ENCODE results near the gene BLVRB.

Gene BLVRB

DNA sequence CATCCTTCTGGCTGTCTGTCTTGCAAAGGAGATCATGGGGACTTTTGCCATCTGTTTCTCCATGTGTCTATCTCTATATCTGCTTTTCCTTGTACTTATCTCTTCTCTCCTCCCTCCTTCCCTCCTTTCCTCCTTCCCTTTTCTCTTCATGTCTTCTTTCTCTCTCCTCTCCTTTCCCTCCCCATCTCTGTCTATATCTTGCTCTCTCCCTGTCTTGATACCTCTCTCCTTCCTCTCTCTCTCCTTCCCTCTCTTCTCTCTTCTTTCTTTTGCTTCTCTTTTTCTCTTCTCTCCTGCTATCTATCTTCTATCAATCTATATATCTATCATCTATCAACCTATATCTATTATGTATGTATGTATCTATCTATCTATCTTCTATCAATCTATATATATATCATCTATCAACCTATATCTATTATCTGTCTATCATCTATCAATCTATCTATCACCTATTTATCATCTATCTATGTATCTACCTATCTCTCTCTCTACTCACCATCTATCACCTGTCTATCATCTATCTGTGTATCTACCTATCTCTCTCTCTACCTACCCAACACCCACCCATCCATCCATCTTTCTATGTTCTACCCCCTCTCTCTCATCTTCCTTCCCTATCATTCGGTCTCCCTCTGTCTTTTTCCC lies 28.8 kb upstream of the BLVRB start:
- Histone ChIP-seq H3K27ac (no peak overlapping the region), H3K4me3 (IDR thresholded peaks at IDR 0.05; ENCODE audit: insufficient read depth, low read depth, low read length) (no peak overlapping the region), H3K36me3 (ENCODE audit: insufficient read depth) (no peaks in the 10 kb centered on the region), H3K79me2 (ENCODE audit: insufficient read depth, low read depth) (no peaks in the 10 kb centered on the region), H3K4me1 (ENCODE audit: low read depth, poor library complexity, severe bottlenecking) (no peaks in the 10 kb centered on the region), H3K27me3 (ENCODE audit: insufficient read depth, low read depth) (peaks cover 16% of the 10 kb centered on the region), H3K9ac (no peak overlapping the region), H2AFZ (ENCODE audit: low read depth) (no peak overlapping the region), H4K20me1 (ENCODE audit: insufficient read depth) (no peaks in the 10 kb centered on the region), H3K4me2 (no peak overlapping the region)
- TF ChIP-seq, protein P1, sequence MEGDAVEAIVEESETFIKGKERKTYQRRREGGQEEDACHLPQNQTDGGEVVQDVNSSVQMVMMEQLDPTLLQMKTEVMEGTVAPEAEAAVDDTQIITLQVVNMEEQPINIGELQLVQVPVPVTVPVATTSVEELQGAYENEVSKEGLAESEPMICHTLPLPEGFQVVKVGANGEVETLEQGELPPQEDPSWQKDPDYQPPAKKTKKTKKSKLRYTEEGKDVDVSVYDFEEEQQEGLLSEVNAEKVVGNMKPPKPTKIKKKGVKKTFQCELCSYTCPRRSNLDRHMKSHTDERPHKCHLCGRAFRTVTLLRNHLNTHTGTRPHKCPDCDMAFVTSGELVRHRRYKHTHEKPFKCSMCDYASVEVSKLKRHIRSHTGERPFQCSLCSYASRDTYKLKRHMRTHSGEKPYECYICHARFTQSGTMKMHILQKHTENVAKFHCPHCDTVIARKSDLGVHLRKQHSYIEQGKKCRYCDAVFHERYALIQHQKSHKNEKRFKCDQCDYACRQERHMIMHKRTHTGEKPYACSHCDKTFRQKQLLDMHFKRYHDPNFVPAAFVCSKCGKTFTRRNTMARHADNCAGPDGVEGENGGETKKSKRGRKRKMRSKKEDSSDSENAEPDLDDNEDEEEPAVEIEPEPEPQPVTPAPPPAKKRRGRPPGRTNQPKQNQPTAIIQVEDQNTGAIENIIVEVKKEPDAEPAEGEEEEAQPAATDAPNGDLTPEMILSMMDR (conservative IDR thresholded peaks at IDR 0.05; ENCODE audit: low read depth, low read length), result no peak

DNA sequence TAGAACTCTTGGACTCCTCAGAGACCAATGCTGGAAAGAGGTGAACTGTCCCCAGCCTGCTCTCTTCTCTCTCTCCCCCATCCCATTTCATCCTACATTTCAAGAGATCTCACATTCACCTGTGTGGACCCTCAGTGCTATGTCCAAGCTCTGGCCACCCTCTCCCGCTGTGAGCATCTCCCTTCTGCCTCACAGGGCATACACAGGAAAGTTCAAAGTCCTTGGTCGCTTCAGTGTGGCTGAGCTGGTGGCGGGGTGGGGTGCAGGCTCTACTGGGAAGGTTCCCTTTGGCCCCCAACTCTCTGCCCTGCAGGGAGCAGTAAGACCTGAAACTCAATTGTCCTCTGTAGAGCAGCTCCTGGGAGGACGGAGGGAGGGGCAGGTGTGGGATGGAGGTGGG lies 28.2 kb upstream of the BLVRB start:
- Histone ChIP-seq H3K27ac (no peak overlapping the region), H3K9ac (no peak overlapping the region), H3K4me2 (no peak overlapping the region), H3K36me3 (ENCODE audit: insufficient read depth) (no peaks in the 10 kb centered on the region), H3K79me2 (ENCODE audit: insufficient read depth, low read depth) (no peaks in the 10 kb centered on the region), H3K4me1 (ENCODE audit: low read depth, poor library complexity, severe bottlenecking) (no peaks in the 10 kb centered on the region), H3K4me3 (IDR thresholded peaks at IDR 0.05; ENCODE audit: insufficient read depth, low read depth, low read length) (no peak overlapping the region), H4K20me1 (ENCODE audit: insufficient read depth) (no peaks in the 10 kb centered on the region), H2AFZ (ENCODE audit: low read depth) (no peak overlapping the region), H3K27me3 (ENCODE audit: insufficient read depth, low read depth) (peaks cover 16% of the 10 kb centered on the region)
- TF ChIP-seq, protein P1 (conservative IDR thresholded peaks at IDR 0.05; ENCODE audit: low read depth, low read length), result no peak

DNA sequence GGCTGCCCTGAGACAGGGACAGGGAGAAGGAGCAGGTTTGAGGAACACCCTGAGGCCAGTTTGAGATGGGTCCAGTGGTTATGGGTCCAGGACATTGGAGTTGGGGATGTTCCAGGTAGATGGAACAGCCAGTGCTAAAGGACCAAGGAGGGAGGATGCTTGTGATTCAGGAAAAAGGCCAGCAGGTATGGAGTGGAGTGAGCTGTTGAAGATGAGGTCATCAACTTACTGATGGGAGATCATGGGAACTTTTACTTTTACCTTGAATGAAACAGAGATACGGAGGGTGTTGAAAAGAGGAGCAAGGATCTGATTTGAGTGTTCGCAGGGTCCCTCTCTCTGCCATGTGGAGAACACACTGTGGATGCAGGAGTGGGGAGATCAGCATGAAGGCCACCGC lies 26.7 kb upstream of the BLVRB start:
- TF ChIP-seq, protein P1 (conservative IDR thresholded peaks at IDR 0.05; ENCODE audit: low read depth, low read length), result no peak
- H3K4me3 ChIP-seq (IDR thresholded peaks at IDR 0.05; ENCODE audit: insufficient read depth, low read depth, low read length), result no peak overlapping the region

DNA sequence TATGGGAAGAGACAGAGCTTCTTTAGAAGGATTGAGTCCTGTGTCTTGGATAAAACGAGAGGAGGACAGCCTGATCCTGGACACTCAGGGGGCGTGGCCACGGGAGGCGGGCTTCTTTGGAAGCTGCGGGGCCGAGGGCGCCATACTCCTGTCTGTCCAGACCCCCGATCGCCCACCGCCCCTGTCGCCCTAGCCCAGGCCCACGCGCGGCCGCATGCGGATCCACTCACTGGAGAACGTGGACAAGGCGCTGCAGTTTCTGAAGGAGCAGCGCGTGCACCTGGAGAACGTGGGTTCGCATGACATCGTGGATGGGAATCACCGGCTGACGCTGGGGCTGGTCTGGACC lies 24.3 kb upstream of the BLVRB start:
- Histone ChIP-seq H2AFZ (ENCODE audit: low read depth) (no peak overlapping the region), H3K4me1 (ENCODE audit: low read depth, poor library complexity, severe bottlenecking) (no peaks in the 10 kb centered on the region), H3K9ac (no peak overlapping the region), H3K36me3 (ENCODE audit: insufficient read depth) (no peaks in the 10 kb centered on the region), H3K27ac (no peak overlapping the region), H3K4me2 (no peak overlapping the region), H3K27me3 (ENCODE audit: insufficient read depth, low read depth) (peaks cover 17% of the 10 kb centered on the region), H3K79me2 (ENCODE audit: insufficient read depth, low read depth) (no peaks in the 10 kb centered on the region), H4K20me1 (ENCODE audit: insufficient read depth) (no peaks in the 10 kb centered on the region), H3K4me3 (IDR thresholded peaks at IDR 0.05; ENCODE audit: insufficient read depth, low read depth, low read length) (no peak overlapping the region)
- TF ChIP-seq, protein P1 (conservative IDR thresholded peaks at IDR 0.05; ENCODE audit: low read depth, low read length), result no peak

More for the DNA sequence above, 26.7 kb upstream of the BLVRB start:
- Histone ChIP-seq H3K4me1 (ENCODE audit: low read depth, poor library complexity, severe bottlenecking) (no peaks in the 10 kb centered on the region), H3K27ac (no peak overlapping the region), H3K27me3 (ENCODE audit: insufficient read depth, low read depth) (peaks cover 16% of the 10 kb centered on the region), H3K79me2 (ENCODE audit: insufficient read depth, low read depth) (no peaks in the 10 kb centered on the region), H3K4me2 (no peak overlapping the region), H2AFZ (ENCODE audit: low read depth) (no peak overlapping the region), H3K36me3 (ENCODE audit: insufficient read depth) (no peaks in the 10 kb centered on the region), H3K9ac (no peak overlapping the region), H4K20me1 (ENCODE audit: insufficient read depth) (no peaks in the 10 kb centered on the region)

Measured in KMS-11 (cell line).